ENCODE results near the gene SIM1.

- no peak for TF ChIP-seq POLR2A (IDR thresholded peaks at IDR 0.05)
- no peak for TF ChIP-seq POLR2AphosphoS5 (IDR thresholded peaks at IDR 0.05)
- TF ChIP-seq EP300 (IDR thresholded peaks at IDR 0.05; ENCODE audit: low read depth): no peak
Observed at GRCh38 chr6:100469101-100469859, 4.6 kb upstream of the SIM1 start.

Data from transverse colon (tissue), 3 donors.